Activated naive CD4-positive, alpha-beta T cell (primary cell): Measurements from ENCODE around the gene NSL1.
"Not testable (repeated sequence)": the region's sequence is repeated elsewhere in the genome, so short reads cannot be mapped to it uniquely, and the experiment has no call there.

ENCODE experiments used
- DNase-seq, 4 experiments: peaks; one replicate each; lab custom pipeline; 2025; lab: John Stamatoyannopoulos, UW

The NSL1 gene

DNA sequence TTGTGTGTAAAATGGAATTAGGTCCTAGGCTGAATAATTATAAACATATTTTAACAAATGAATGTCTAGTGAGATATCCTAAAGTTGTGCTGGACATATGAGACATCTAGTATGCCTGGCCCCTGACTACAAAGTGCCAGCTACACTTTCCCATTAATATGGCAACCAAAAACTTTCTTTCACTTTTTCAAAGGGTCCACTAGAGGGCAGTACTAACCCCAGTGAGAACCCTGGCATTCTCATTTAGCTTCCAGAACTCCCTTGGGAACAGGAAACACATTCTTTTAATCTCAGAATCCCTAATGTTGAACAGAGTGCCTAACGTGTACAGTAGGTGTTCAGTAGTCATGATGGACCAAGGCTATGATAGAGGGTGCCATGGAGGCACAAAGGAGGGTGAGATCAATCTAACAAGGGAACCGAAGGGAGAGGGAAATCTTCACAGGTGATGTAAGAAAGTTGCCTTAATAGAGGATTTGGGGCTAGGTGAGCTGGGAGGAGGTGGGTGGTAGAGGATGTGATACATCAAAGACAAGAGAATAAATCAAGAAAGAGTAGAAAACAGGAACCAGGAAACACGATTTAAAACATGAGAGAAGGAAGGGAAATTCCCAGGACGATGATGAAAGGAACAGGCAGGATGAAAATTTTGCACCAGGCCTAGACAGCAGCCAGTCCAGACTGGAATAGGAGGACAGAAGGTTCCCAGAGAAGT, 41.6 kb downstream of the NSL1 start:
- DNase-seq, result no peak

DNA sequence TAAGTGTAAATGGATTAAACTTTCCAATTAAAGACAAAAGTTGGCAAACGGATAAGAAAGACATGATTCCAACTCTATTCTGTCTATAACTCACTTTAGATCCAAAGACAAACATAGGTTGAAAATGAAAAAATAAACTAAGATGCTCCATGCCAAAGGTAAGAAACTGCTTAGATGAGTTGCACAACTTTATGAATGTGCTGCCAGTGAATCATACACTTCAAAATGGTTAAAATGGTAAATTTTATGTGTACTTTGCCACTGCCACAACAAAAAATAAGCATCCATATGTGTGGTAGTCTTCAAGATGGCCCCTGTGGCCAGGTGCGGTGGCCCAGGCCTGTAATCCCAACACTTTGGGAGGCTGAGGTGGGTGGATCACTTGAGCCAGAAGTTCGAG, 45.0 kb downstream of the NSL1 start:
- DNase-seq, result no peak

DNA sequence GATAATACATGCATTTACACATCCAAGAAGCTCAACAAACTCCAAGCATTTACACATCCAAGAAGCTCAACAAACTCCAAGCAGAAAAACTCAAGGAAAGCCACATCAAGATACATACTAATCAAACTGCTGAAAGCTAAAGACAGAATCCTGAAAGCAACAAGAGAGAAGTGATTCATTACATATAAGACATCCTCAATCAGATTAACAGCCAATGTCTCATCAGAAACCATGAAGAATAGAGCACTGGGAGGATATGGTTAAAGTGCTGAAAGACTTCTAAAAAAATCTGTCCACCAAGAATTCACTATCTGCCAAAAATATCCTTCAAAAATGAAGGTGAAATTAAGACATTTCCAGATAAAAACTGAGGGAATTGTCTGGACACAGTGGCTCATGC, 46.3 kb downstream of the NSL1 start:
- no peak for DNase-seq

DNA sequence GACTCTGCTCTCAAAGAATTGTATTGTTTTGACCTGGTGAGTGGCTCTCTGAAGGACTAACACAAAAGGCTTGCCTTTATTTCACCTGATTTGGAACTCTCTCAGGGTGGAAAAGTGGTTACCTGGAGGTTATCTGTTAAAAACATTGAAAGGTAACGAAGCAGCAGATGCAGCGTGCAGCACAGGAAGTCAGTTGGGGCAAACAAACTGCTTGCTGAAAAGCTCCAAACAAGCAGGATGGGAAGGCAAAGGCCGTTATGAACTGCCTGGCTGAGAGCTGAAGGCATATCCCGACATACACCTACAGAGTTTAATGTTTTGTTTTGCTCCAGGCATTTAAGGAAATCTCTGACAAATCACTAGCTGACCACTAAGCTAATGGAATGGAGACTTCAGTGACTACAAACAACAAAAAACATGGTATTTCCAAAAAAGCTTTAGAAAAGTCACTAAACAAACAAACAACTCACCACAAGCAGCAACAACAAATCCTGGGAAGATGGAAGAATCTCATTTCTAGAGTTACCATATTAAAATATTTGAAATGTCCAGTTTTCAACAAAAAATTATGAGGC, 47.6 kb downstream of the NSL1 start:
- DNase-seq, result no peak

DNA sequence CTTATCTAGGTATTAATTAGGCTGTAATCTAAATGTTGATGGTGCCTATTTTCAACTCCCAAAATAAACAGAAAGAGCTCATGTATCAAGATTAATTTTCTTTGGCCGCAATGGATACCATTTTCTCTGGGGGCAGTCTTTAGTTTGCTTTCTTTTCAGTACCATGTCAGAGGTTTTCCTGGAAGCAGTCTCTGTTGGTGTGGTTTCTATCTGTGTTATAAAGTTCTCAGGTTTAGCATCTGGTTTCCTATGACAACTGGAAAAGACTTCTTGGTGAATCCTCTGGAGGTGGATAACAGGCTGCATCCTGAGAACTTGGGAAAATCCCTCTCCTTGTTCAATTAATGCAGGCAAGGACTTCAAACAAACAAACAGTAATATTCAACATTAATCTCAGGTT, 53.2 kb downstream of the NSL1 start:
- no peak for DNase-seq

DNA sequence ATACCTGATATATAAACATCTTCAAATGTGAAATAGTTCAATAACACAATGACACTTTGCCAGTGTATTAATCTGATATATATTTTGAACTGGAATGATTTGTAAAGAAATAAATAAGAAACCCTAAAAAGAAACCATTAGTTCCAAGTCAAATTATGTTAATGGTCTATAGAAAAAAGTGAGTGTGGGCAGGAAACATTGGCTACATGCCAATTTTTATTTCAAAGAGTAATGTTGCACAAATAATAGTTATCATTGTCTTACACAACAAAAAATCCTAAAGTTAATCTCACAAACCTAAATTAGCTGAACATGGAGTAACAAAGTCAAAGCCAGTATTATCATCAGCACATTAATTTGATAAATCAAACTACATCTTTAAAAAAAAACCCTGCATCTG, 54.0 kb downstream of the NSL1 start:
- no peak for DNase-seq

DNA sequence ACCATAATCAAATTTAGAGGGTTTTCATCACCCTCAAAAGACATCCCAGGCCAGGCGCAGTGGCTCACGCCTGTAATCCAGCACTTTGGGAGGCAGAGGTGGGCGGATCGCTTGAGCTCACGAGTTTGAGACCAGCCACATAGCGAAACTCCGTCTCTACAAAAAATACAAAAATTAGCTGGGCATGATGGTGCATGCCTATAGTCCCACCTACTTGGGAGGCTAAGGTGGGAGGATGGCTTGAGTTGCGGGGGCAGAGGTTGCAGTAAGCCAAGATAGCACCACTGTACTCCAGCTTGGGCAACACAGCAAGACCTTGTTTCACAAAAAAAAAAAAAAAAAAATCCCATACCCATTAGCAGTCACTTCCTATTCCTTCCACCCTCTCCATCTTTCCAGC, 58.5 kb downstream of the NSL1 start:
- no peak for DNase-seq

DNA sequence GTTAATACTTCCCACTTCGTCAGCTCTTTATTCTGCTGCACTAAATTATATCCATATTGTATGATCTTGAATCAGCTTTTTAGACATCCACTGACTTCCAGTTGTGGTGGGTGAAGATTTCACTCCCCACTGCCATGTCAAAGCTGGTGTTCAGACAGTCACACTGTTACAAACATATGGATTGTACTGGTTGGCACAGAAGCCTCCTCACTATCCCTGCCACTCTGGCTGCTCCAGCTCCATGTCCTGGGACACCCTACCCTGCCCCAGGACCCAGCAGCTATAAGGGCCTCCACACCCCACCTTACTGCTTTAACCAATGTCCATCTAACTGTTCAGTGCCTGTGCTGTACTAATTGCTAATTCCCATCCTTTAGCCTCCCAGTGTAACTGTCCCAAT, 59.9 kb downstream of the NSL1 start:
- DNase-seq, result no peak

DNA sequence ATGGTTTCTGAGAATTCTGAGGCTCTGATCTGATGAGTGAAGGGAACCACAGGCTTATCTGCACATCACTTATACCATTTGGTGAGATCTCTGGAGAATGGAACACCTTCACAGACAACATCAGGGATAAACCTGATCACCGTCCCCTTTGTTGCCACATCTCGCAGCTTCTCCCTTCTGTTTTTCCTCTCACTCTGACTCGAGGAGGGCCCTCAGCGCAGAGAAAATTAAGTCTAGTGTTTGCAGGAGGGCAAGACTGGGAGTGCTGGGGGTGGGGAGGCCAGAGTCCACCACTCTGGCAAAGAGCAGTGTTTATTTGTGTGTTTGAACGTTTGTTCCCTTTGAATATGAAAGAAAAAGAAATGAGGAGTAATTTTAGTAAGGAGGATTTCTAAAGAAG, 63.0 kb downstream of the NSL1 start:
- DNase-seq, result no peak

DNA sequence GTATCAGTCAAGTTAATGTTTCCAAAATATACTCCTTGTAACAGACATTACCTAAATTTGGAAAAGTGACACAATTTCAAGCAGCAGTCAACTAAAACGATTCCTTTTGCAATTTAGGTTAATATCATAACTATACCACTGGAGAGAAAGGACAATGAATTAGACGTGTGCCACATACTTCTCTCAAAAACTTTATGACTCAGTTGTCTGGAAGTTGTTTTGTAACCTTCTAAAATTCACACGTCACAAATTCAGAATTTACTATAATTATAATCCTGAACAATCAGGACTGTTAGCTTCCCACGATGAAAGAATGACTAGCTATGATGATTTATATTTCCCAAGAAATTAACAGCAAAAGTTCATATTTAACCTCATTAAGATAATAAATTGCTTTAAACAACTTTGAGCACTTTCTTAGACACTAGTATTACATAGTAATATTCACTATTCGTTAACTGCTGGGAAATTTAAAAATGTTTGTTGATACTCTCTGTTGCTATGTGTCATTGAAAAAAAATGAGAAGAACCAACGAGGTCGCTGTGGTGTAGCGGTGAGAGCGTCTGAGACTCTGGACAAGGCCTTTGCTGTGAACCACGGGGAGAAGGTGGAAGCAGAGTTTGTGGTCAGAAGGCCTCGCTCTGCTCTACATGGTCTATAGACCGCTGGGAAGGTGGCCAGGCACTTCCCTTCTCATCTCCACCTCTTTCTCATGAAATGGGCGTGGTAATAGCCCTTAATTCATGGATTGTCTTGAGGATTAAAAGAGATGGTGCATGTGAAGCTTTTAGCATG, 64.0 kb downstream of the NSL1 start:
- no peak for DNase-seq

DNA sequence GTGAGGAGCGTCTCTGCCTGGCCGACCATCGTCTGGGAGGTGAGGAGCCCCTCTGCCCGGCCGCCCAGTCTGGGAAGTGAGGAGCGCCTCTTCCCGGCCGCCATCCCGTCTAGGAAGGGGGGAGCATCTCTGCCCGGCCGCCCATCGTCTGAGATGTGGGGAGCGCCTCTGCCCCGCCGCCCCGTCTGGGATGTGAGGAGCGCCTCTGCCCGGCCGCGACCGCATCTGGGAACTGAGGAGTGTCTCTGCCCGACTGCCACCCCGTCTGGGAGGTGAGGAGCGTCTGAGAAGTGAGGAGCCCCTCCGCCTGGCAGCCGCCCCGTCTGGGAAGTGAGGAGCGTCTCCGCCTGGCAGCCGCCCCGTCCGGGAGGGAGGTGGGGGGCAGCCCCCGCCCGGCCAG, 66.9 kb downstream of the NSL1 start:
- not testable (repeated sequence) for DNase-seq

DNA sequence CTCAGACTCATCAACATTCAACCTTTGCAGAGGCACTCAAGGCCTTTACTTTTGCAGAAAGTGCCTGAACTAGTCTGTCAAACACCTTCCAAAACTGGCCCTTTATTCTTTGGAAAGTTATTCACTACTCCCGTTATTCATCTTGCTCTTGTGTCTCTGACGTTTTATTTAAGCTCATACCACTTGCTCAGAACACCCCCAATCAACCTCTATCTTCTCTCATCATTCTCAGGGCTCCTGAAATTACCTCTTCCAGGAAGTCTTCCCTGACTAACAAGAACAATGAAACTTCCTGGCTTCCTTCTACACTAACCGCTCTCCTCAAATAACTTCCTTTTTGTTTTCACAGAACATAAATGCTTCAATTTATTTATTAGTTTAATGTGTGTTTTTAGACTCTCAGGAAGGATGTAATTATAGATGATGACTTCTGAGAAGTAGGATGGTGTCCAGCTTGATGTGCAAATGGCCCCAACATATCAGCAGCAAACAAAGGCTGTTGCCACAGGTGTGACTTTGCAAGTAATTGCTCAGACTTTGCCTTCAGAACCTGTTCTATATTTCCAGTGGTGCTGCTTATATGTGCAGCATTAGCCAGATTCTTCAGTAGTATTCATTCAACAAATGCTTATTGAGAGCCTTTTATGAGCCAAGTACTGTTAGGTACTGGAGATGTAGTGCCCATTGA, 69.2 kb downstream of the NSL1 start:
- DNase-seq, result no peak

DNA sequence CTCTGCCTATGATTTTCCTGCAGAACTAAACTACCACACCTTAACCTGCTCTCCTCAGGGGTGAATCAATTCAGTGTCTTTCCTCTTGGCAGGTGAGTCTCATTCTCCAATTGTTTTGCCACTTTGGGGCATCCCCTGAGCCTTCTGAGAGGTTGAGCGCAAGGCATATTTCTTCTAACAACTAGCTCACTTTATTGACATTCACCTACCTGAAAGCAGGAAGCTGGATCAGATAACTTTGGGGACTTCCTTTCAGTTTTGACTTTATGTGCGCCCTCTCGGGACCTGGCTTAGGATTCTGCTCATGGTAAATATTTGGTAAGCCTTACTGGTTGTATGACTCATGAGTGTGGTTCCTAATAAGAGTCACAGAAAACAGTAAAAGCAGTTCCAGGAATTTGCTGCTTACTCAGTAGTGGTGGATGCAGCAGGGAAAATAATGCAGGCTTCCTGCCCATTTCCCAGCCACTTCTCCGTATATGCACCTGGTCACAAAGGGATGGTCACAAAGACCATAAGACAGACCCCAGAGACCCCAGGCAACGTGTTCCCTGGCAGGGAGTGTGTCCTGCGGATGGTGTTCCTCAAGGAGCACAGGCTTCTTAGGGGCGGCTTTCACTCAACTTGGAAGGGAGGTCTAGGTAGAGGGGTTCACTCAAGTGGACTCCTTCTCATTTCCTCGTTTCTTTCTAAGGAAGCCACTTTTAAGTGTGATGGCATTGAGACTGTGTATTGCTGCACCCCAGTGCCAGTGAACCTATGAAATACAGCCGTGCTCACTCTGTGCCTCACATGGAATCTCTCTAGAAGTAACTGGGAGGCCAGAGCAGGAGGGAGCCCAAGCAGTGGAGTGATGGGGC, 70.0 kb downstream of the NSL1 start:
- DNase-seq, result no peak

DNA sequence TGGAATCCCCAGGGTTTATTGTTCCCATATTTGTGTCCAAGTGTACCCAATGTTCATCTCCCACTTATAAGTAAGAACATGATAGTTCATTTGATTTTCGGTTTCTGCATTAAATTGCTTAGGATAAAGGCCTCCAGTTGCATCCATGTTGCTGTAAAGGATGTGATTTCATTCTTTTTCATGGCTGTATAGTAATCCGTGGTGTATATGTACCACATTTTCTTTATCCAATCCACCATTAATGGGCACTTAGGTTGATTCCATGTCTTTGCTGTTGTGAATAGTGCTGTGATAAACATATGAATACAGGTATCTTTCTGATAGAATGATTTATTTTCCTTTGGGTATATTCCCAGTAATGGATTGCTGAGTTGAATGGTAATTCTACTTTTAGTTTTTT, 71.9 kb downstream of the NSL1 start:
- DNase-seq, result no peak

DNA sequence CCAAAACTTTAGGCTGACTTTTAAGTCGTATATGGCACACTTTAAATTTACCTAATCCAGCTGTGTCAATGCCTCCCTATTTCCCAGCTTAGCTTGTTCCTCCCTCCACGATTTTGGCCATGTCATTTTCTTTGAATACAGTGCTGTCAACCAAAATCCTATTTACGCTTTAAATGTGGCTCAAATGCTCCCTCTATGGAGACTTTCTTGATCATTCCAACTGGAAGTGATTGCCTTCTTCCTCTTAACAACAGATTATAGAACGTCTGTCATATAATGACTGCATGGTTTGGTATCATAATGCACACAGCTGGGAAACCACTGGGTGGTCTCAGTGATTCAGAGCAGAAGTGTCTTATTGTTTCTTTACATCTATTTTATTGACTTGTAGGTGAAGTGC, 73.1 kb downstream of the NSL1 start:
- no peak for DNase-seq

DNA sequence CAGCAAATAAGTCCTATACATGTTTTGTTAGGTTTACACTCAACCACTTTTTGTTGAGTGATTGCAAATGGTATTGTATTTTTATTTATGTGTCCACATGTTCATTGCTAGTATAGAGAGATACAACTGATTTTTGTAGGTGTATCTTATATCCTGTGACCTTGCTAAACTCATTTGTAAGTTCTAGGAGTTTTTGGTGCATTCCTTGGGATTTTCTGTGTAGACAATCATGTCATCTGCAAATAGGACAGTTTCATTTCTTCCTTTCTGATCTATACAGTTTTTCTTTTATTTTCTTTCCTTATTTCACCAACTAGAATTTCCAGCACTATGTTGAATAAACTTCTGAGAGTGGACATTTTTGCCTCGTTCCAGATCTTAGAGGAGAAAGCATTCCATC, 75.4 kb downstream of the NSL1 start:
- DNase-seq, result no peak

DNA sequence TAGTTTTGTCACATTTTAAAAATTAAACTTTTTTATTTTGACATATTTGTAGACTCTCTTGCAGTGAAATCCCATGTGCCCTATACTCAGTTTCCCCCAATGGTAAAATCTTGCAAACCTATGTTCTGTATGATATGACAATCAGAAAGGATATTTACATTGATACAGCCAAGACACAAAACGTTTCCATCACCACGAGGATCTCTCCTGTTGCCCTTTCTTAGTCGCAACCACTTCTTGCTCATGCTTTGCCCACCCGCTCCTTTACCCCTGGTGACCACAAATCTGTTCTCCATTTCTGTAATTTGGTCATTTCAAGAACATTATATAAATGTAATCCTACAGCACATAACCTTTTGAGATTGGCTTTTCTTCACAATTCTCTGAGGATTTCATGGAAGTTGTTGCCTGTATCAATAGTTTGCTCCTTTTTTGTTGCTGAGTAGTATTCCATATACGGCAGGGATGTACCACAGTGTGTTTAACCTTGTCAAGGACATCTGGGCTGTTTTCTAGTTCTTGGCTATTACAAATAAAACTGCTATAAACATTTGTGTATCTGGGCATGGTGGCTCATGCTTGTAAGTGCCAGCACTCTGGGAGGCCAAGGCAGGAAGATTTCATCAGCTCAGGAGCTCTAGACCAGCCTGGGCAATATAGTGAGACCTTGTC, 78.0 kb downstream of the NSL1 start:
- no peak for DNase-seq

DNA sequence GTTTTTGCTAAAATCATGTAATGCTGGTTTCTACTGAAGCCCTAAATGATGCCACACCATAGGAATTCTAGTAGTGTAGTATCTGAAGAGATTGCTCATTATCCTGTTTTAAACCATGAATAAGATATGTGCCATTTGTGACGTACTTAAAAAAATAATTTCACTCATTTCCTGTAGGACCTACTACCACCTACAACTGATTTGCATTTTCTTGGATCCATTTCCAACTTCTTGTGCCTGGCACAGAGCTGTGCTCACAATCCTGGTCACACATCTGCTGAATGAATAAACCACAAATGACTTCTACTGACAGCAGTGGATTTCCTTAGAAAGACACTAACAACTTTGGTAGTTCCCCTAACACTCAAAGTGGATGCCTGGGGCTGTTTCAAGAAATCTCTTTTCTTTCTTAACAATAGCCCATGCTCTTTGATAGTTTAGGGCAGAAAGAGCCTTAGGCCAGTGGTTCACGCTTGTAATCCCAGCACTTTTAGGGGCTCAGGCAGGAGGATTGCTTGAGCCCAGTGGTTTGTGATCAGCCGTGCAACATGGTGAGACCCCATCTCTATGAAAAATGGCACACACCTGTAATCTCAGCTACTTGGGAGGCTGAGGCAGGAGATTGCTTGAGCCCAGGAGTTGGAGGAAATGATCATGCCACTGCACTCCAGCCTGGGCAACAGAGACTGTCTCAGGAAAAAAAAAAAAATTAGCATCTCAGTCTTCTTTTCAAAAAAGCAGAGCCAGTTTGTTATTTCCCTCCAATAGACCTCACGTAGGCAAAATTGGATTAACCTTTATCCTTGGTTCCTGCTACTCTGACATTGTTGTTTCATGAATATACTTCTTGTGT, 78.9 kb downstream of the NSL1 start:
- DNase-seq, result no peak

DNA sequence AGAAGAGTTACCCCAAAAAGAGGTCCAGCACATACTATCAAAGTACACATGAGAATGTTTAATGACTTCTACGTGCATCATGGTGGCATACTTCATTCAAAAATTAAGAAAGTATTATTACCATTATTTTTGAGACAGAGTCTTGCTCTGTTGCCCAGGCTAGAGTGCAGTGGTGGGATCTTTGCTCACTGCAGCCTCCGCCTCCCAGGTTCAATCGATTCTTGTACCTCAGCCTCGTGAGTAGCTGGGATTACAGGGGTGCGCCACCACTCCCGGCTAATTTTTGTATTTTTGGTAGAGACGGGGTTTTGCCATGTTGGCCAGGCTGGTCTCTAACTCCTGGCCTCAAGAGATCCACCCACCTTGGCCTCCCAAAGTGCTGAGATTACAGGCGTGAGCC, 79.6 kb downstream of the NSL1 start:
- not testable (repeated sequence) for DNase-seq

DNA sequence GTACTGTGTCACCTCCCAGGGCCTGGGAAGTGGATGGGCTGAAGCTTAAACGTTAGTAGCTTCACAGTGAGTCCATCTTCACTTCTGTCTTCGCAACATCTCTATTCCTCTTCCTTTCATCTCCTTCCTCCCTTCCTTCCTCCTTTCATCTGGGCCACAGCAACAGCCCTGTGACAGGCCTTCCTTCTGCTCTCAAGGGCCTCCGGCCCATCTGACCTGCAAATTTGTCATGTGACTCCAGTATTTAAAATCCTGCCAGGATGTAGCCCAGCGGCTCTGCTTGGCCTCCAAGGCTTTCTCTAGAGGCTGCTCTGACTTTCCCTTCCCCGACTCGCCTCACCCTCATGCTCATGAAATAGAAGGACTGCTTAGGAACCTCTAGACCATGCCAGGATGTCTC, 81.0 kb downstream of the NSL1 start:
- DNase-seq, result no peak
